OCI-LY7 (cell line): ENCODE measurements around the gene DKK1. TPM values are rescaled to one million over a fixed set of nuclear protein-coding genes. Genes with fewer than 3 reads are reported as not detected.

Experiments used
- BruUV-seq: library from RNA; stranded (reverse); fragments of 400-500 nt; replicated peaks from 2 replicates; lab custom pipeline; 2021; lab: Mats Ljungman, UMichigan
- CTCF ChIA-PET: fragments of 300-600 bp; sonication (Branson Sonifier 250); formaldehyde crosslinking; loops from one replicate; lab custom pipeline; 2022; ENCODE audit warnings: antibody characterized with exemption; ENCODE audit not compliant: unreplicated experiment; lab: Charles Lee
- POLR2A ChIA-PET: fragments of 300-600 bp; sonication (Branson Sonifier 250); formaldehyde crosslinking; loops from one replicate; lab custom pipeline; 2022; ENCODE audit warnings: antibody characterized with exemption; lab: Charles Lee
- DNase-seq: peaks from one replicate; pipeline ENCODE4 v3.0.0-alpha.2; 2015; ENCODE audit warnings: low spot score
- H2AFZ ChIP-seq: fragments of 200-600 bp; sonication (generic), shearing (Covaris generic); 2 replicates; pipeline ENCODE4 v1.6.1; 2014; ENCODE audit warnings: mild to moderate bottlenecking, antibody characterized with exemption, low read length, moderate library complexity
- H3K27ac ChIP-seq: fragments of 200-600 bp; sonication (generic); 2 replicates; pipeline ENCODE4 v1.5.1; 2014; ENCODE audit warnings: mixed run types, low read depth, mild to moderate bottlenecking, moderate library complexity, low read length, inconsistent platforms; ENCODE audit not compliant: poor library complexity, severe bottlenecking
- H3K36me3 ChIP-seq: fragments of 200-600 bp; sonication (generic); 2 replicates; pipeline ENCODE4 v1.6.1; 2014; ENCODE audit warnings: mild to moderate bottlenecking, antibody characterized with exemption, low read length, moderate library complexity, mixed read lengths; ENCODE audit not compliant: insufficient read depth
- H3K4me1 ChIP-seq: fragments of 200-600 bp; sonication (generic); 2 replicates; pipeline ENCODE4 v1.5.1; 2014; ENCODE audit warnings: mild to moderate bottlenecking, low read length; ENCODE audit not compliant: insufficient read depth, poor library complexity, severe bottlenecking
- H3K4me2 ChIP-seq: fragments of 200-600 bp; sonication (generic); 2 replicates; pipeline ENCODE4 v1.6.1; 2014; ENCODE audit warnings: mild to moderate bottlenecking, low read length
- H3K4me3 ChIP-seq: fragments of 200-600 bp; sonication (generic); 2 replicates; pipeline ENCODE4 v1.5.1; 2014; ENCODE audit warnings: mild to moderate bottlenecking, low read depth, low read length; ENCODE audit not compliant: poor library complexity, severe bottlenecking
- H3K79me2 ChIP-seq: fragments of 200-600 bp; sonication (generic); 2 replicates; pipeline ENCODE4 v1.6.1; 2016; ENCODE audit warnings: low read depth, mild to moderate bottlenecking, low read length, moderate library complexity, mixed read lengths; ENCODE audit not compliant: insufficient read depth
- H3K9me2 ChIP-seq: fragments of 200-600 bp; sonication (generic); 2 replicates; pipeline ENCODE4 v1.6.1; 2016; ENCODE audit warnings: mild to moderate bottlenecking, low read length, mixed read lengths; ENCODE audit not compliant: insufficient read depth
- H3K9me3 ChIP-seq: fragments of 200-600 bp; sonication (generic); 2 replicates; pipeline ENCODE4 v1.6.1; 2014; ENCODE audit warnings: mild to moderate bottlenecking, mixed run types, low read length, mixed read lengths
- H4K20me1 ChIP-seq: fragments of 200-600 bp; sonication (generic); 2 replicates; pipeline ENCODE4 v1.6.1; 2014; ENCODE audit warnings: mild to moderate bottlenecking, antibody characterized with exemption, low read length, moderate library complexity, mixed read lengths; ENCODE audit not compliant: insufficient read depth
- CTCF ChIP-seq: fragments of 200-600 bp; sonication (generic); conservative IDR thresholded peaks from 2 replicates; pipeline ENCODE4 v1.5.1; 2014; ENCODE audit warnings: mild to moderate bottlenecking, antibody characterized with exemption, low read length, moderate library complexity, mixed read lengths
- EZH2phosphoT487 ChIP-seq: fragments of 200-600 bp; sonication (generic); IDR thresholded peaks from 2 replicates; pipeline ENCODE4 v1.6.1; 2018; ENCODE audit warnings: low read depth, borderline replicate concordance, mild to moderate bottlenecking, mixed run types, antibody characterized with exemption, low read length, moderate library complexity, mixed read lengths
- intact Hi-C: fragments of 100-400 bp; cut with micrococcal nuclease; formaldehyde crosslinking; loops from one replicate; pipeline ENCODE4 v1.10.0; 2022; ENCODE audit not compliant: unreplicated experiment
- total RNA-seq, 2 experiments: library from RNA; depleted of rRNA in 1 of 2; stranded (reverse); fragments of >200 nt in 1 of 2; shearing (Covaris generic) in 1 of 2; gene quantifications; 2 replicates each; pipeline ENCODE4 v1.2.3, GENCODE V29; 2014 to 2022

DKK1 gene
- total RNA-seq, 2 experiments from 2014 or later: not detected

- POLR2A ChIA-PET: no interaction called here
- Histone ChIP-seq H4K20me1 (no peaks in the 10 kb centered on the region), H3K4me2 (no peak overlapping the region), H3K4me3 (no peak overlapping the region), H3K79me2 (no peaks in the 10 kb centered on the region), H3K4me1 (no peaks in the 10 kb centered on the region), H3K36me3 (no peaks in the 10 kb centered on the region), H3K27ac (no peak overlapping the region), H3K9me3 (no peaks in the 10 kb centered on the region), H3K9me2 (no peaks in the 10 kb centered on the region), H2AFZ (no peak overlapping the region)
- CTCF ChIA-PET: no interaction called here
- BruUV-seq: no TSS peak
- intact Hi-C loops: no loop called here
- DNase-seq: no peak
- TF ChIP-seq EZH2phosphoT487: no peak
- TF ChIP-seq CTCF: no peak
These were observed 26.2 kb upstream of the DKK1 start for GRCh38 chr10:52287866-52288265.

GRCh38 chr10:52297747-52298146, 16.3 kb upstream of the DKK1 start:
- CTCF ChIA-PET: no interaction called here
- no peak overlapping the region for H2AFZ ChIP-seq
- no peaks in the 10 kb centered on the region for H4K20me1 ChIP-seq
- no peak overlapping the region for H3K4me2 ChIP-seq
- no peak for TF ChIP-seq CTCF
- TF ChIP-seq EZH2phosphoT487: no peak
- intact Hi-C loops: no loop called here
- BruUV-seq: no TSS peak
- no peaks in the 10 kb centered on the region for H3K79me2 ChIP-seq
- no peaks in the 10 kb centered on the region for H3K9me3 ChIP-seq
- H3K4me3 ChIP-seq: no peak overlapping the region
- no peaks in the 10 kb centered on the region for H3K4me1 ChIP-seq
- no peak overlapping the region for H3K27ac ChIP-seq
- H3K9me2 ChIP-seq: no peaks in the 10 kb centered on the region
- H3K36me3 ChIP-seq: no peaks in the 10 kb centered on the region
- POLR2A ChIA-PET: no interaction called here
- DNase-seq: no peak

GRCh38 chr10:52300599-52301277, 13.3 kb upstream of the DKK1 start:
- no peaks in the 10 kb centered on the region for H3K79me2 ChIP-seq
- BruUV-seq: no TSS peak
- no peaks in the 10 kb centered on the region for H4K20me1 ChIP-seq
- no peaks in the 10 kb centered on the region for H3K9me2 ChIP-seq
- H3K4me2 ChIP-seq: no peak overlapping the region
- H3K27ac ChIP-seq: no peak overlapping the region
- H3K4me3 ChIP-seq: no peak overlapping the region
- no peaks in the 10 kb centered on the region for H3K9me3 ChIP-seq
- no peaks in the 10 kb centered on the region for H3K4me1 ChIP-seq
- H3K36me3 ChIP-seq: no peaks in the 10 kb centered on the region
- TF ChIP-seq CTCF (no peak), EZH2phosphoT487 (no peak)
- no peak overlapping the region for H2AFZ ChIP-seq
- POLR2A ChIA-PET: interaction anchor here (1.3 kb wide), 1 partner anchor 557 kb away, joined by 3 read pairs; no protein-coding TSS in a partner anchor
- intact Hi-C loops: no loop called here
- DNase-seq: no peak
- CTCF ChIA-PET: no interaction called here
